ENCODE measurements around the gene SH3RF2.
A peak's percentile ranks its signal among the peaks of the same experiment; 100 is the strongest.

Gene SH3RF2

GRCh38 chr5:145921211-145921610, 15.2 kb upstream of the SH3RF2 start:
- H3K27me3 ChIP-seq (ENCODE audit: control insufficient read depth, insufficient read depth, low read length): no peaks in the 10 kb centered on the region
- peaks cover 28% of the 10 kb centered on the region for H3K4me1 ChIP-seq (ENCODE audit: control insufficient read depth, insufficient read depth, low read length)
- no peak overlapping the region for H3K27ac ChIP-seq (ENCODE audit: low read depth, low read length)
- no peaks in the 10 kb centered on the region for H3K9me3 ChIP-seq (ENCODE audit: control insufficient read depth, insufficient read depth, low read length)
- no peaks in the 10 kb centered on the region for H3K36me3 ChIP-seq (ENCODE audit: control insufficient read depth, insufficient read depth, low read length)
- H3K9ac ChIP-seq (ENCODE audit: low read depth, low read length): no peak overlapping the region
- H3K4me3 ChIP-seq (ENCODE audit: low read depth, low read length): no peak overlapping the region

GRCh38 chr5:145922059-145922458, 14.3 kb upstream of the SH3RF2 start:
- H3K27ac ChIP-seq (ENCODE audit: low read depth, low read length): no peak overlapping the region
- H3K4me3 ChIP-seq (ENCODE audit: low read depth, low read length): no peak overlapping the region
- H3K4me1 ChIP-seq (ENCODE audit: control insufficient read depth, insufficient read depth, low read length): peaks cover 28% of the 10 kb centered on the region
- no peaks in the 10 kb centered on the region for H3K9me3 ChIP-seq (ENCODE audit: control insufficient read depth, insufficient read depth, low read length)
- no peaks in the 10 kb centered on the region for H3K27me3 ChIP-seq (ENCODE audit: control insufficient read depth, insufficient read depth, low read length)
- no peak overlapping the region for H3K9ac ChIP-seq (ENCODE audit: low read depth, low read length)
- no peaks in the 10 kb centered on the region for H3K36me3 ChIP-seq (ENCODE audit: control insufficient read depth, insufficient read depth, low read length)

DNA sequence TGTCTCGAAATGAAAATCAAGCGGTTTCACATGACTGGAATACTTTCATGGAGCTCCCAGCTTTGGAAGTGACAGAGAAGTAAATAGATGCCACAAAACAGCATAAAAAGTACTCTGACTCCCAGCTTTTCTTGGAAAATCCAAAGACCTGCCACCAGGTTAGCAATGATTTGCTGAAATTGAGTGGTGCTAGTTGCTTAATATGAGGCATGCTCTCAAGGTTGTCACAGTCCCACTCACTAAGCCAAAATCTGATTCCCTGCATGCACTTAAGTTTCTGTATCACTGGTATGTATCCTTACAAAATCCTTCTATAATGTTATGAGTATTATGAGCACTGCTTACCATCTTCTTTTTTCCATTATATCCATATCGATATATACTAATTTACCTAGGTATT, 13.0 kb upstream of the SH3RF2 start:
- no peaks in the 10 kb centered on the region for H3K36me3 ChIP-seq (ENCODE audit: control insufficient read depth, insufficient read depth, low read length)
- no peak overlapping the region for H3K9ac ChIP-seq (ENCODE audit: low read depth, low read length)
- peaks cover 28% of the 10 kb centered on the region for H3K4me1 ChIP-seq (ENCODE audit: control insufficient read depth, insufficient read depth, low read length)
- H3K27me3 ChIP-seq (ENCODE audit: control insufficient read depth, insufficient read depth, low read length): no peaks in the 10 kb centered on the region
- H3K27ac ChIP-seq (ENCODE audit: low read depth, low read length): no peak overlapping the region
- H3K9me3 ChIP-seq (ENCODE audit: control insufficient read depth, insufficient read depth, low read length): no peaks in the 10 kb centered on the region
- H3K4me3 ChIP-seq (ENCODE audit: low read depth, low read length): no peak overlapping the region

DNA sequence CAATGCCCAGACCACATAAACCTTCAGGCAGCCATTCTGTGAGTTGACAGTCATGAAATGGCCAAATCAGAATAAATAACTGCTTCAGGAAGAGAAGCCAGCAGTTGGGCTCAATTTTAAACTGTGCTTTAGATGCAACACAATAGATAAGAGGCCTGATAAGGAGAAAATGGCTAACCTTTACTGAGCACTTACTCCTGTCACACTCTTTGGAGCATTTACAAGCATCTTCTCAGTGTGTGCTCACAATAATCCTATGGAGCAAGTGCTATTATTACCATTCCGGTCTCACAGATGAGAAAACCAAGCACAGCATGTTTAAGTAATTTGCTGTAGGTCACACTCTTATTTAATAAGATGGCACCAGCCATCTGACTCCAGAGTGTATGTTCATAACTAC, 11.5 kb upstream of the SH3RF2 start:
- Histone ChIP-seq H3K4me1 (ENCODE audit: control insufficient read depth, insufficient read depth, low read length) (peaks cover 18% of the 10 kb centered on the region), H3K27me3 (ENCODE audit: control insufficient read depth, insufficient read depth, low read length) (no peaks in the 10 kb centered on the region), H3K9me3 (ENCODE audit: control insufficient read depth, insufficient read depth, low read length) (no peaks in the 10 kb centered on the region), H3K4me3 (ENCODE audit: low read depth, low read length) (no peak overlapping the region), H3K27ac (ENCODE audit: low read depth, low read length) (peak overlapping the region; percentile 75), H3K36me3 (ENCODE audit: control insufficient read depth, insufficient read depth, low read length) (no peaks in the 10 kb centered on the region), H3K9ac (ENCODE audit: low read depth, low read length) (no peak overlapping the region)

DNA sequence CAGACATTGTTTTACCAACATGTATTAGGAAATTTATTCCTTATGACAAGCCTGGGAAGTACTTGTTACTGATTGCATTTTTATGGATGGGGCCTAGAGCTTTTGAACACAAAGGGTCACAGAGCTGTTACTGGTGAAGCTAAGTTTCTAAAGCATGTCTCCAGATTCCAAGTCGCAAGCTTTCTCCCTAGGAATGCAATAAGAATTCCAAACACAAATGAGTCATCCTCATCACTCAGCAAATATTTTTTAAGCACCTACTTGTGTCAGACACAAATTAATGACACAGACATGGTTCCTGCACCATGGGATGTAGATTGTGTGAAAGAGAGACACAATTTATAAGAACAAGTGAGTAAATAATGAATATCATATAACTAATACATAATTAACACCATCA, 11.0 kb upstream of the SH3RF2 start:
- Histone ChIP-seq H3K4me1 (ENCODE audit: control insufficient read depth, insufficient read depth, low read length) (peaks cover 18% of the 10 kb centered on the region), H3K27ac (ENCODE audit: low read depth, low read length) (peak overlapping the region; percentile 75), H3K9ac (ENCODE audit: low read depth, low read length) (no peak overlapping the region), H3K4me3 (ENCODE audit: low read depth, low read length) (no peak overlapping the region), H3K27me3 (ENCODE audit: control insufficient read depth, insufficient read depth, low read length) (no peaks in the 10 kb centered on the region), H3K9me3 (ENCODE audit: control insufficient read depth, insufficient read depth, low read length) (no peaks in the 10 kb centered on the region), H3K36me3 (ENCODE audit: control insufficient read depth, insufficient read depth, low read length) (no peaks in the 10 kb centered on the region)

GRCh38 chr5:145925803-145926202, 10.6 kb upstream of the SH3RF2 start:
- H3K27ac ChIP-seq (ENCODE audit: low read depth, low read length): peak overlapping the region; percentile 75
- H3K4me3 ChIP-seq (ENCODE audit: low read depth, low read length): no peak overlapping the region
- H3K36me3 ChIP-seq (ENCODE audit: control insufficient read depth, insufficient read depth, low read length): no peaks in the 10 kb centered on the region
- no peaks in the 10 kb centered on the region for H3K9me3 ChIP-seq (ENCODE audit: control insufficient read depth, insufficient read depth, low read length)
- H3K4me1 ChIP-seq (ENCODE audit: control insufficient read depth, insufficient read depth, low read length): peaks cover 18% of the 10 kb centered on the region
- no peak overlapping the region for H3K9ac ChIP-seq (ENCODE audit: low read depth, low read length)
- H3K27me3 ChIP-seq (ENCODE audit: control insufficient read depth, insufficient read depth, low read length): no peaks in the 10 kb centered on the region

- Histone ChIP-seq H3K27me3 (ENCODE audit: control insufficient read depth, insufficient read depth, low read length) (no peaks in the 10 kb centered on the region), H3K9ac (ENCODE audit: low read depth, low read length) (no peak overlapping the region), H3K4me1 (ENCODE audit: control insufficient read depth, insufficient read depth, low read length) (peaks cover 9% of the 10 kb centered on the region), H3K4me3 (ENCODE audit: low read depth, low read length) (no peak overlapping the region), H3K27ac (ENCODE audit: low read depth, low read length) (no peak overlapping the region), H3K36me3 (ENCODE audit: control insufficient read depth, insufficient read depth, low read length) (no peaks in the 10 kb centered on the region), H3K9me3 (ENCODE audit: control insufficient read depth, insufficient read depth, low read length) (no peaks in the 10 kb centered on the region)
Measured at GRCh38 chr5:145931718-145932117, 4.7 kb upstream of the SH3RF2 start.

DNA sequence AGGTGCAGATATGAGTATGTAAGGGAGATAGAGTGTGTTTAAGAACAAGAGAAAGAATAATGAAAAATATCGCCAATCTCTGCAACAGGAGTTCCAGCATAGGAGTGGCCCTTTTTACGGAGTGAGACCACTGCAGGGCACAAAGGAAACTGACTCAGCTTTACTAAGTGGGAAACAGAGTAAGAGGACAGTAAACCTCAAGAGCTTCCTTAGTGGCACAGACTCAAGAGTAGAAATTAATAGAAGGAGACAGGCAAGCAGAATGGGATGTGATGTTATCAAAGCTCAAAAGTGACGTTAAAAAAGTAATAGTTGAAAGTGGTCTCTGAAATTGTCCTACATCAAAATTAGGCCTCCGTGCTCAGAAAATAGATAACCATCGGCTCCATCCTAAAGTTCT, 2.1 kb upstream of the SH3RF2 start:
- H3K36me3 ChIP-seq (ENCODE audit: control insufficient read depth, insufficient read depth, low read length): no peaks in the 10 kb centered on the region
- H3K27me3 ChIP-seq (ENCODE audit: control insufficient read depth, insufficient read depth, low read length): peaks cover 11% of the 10 kb centered on the region; the same call in 1 of the 2 replicates
- no peak overlapping the region for H3K4me3 ChIP-seq (ENCODE audit: low read depth, low read length)
- H3K4me1 ChIP-seq (ENCODE audit: control insufficient read depth, insufficient read depth, low read length): peaks cover 32% of the 10 kb centered on the region
- H3K9me3 ChIP-seq (ENCODE audit: control insufficient read depth, insufficient read depth, low read length): no peaks in the 10 kb centered on the region
- H3K9ac ChIP-seq (ENCODE audit: low read depth, low read length): no peak overlapping the region
- H3K27ac ChIP-seq (ENCODE audit: low read depth, low read length): no peak overlapping the region

DNA sequence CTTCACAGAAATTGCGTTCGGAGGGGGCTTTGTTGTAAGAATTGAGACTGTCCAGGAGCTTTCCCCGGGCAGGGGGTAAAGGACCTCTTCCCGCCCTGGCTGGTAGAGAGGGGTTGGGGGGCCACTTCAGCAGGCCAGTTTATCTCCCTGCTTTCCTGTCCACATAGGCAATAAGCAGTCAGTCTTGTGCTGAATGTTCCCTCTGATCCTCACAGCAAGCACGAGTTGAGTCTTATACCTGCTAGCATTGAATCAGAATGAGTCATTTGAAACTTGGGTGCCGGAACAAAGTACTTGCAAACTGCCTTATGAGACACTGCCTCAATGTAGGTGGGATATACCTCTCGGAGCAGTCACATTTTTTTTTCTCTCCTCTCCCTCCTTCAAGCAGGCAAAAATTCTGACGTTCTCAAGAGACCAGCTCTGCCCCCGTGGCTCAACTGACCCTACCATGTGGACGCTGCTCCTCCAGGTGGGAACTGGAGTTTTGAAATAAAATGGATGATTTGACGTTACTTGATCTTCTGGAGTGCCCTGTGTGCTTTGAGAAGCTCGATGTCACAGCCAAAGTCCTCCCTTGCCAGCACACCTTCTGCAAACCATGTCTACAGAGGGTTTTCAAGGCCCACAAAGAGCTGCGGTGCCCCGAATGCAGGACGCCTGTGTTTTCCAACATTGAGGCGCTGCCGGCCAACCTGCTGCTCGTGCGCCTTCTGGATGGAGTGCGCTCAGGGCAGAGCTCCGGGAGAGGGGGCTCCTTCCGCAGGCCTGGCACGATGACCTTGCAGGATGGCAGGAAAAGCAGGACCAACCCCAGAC, 1.3 kb downstream of the SH3RF2 start:
- Histone ChIP-seq H3K9me3 (ENCODE audit: control insufficient read depth, insufficient read depth, low read length) (no peaks in the 10 kb centered on the region), H3K36me3 (ENCODE audit: control insufficient read depth, insufficient read depth, low read length) (no peaks in the 10 kb centered on the region), H3K27ac (ENCODE audit: low read depth, low read length) (peak overlapping the region; percentile 88), H3K9ac (ENCODE audit: low read depth, low read length) (peak overlapping the region; percentile 34; the same call in 1 of the 2 replicates), H3K4me3 (ENCODE audit: low read depth, low read length) (peak overlapping the region; percentile 61; the same call in 1 of the 2 replicates), H3K4me1 (ENCODE audit: control insufficient read depth, insufficient read depth, low read length) (peaks cover 36% of the 10 kb centered on the region), H3K27me3 (ENCODE audit: control insufficient read depth, insufficient read depth, low read length) (peaks cover 11% of the 10 kb centered on the region; the same call in 1 of the 2 replicates)

DNA sequence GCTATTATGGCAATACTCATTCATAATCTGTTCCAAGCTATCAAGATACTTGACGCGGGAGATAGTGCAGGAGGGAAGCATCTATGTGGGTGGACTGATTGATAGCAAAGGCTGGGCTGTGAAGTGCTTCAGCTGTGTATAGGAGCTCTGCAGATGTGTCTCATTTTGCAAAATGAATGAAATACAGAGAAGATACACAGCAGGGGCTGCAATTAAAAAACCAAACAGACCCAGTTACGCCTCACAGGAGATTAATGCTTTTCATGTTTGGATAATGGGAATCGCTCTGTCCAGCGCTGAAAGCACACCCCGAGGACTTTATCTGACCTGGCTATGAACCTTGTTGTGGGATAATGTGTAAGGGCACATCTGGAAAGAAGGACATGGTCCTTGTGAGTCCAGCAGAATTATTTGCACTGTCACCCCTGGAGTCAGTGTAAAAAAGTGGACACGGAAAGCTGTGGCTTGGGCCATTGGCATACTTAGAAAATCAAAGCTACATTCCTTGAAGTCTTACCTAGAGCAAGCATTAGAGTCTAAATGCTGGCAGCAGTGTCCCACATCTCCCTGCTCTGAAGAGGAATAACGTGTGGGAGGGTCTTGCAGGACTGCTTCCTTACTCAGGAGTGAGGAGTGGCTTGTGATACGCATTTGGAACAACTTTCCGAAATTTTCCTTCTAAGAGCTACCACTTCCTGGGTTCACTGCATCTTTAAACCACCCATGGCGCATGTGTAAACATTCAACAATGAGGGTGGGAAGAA, 2.6 kb downstream of the SH3RF2 start:
- Histone ChIP-seq H3K9me3 (ENCODE audit: control insufficient read depth, insufficient read depth, low read length) (no peaks in the 10 kb centered on the region), H3K27me3 (ENCODE audit: control insufficient read depth, insufficient read depth, low read length) (peaks cover 11% of the 10 kb centered on the region; the same call in 1 of the 2 replicates), H3K4me3 (ENCODE audit: low read depth, low read length) (no peak overlapping the region), H3K9ac (ENCODE audit: low read depth, low read length) (no peak overlapping the region), H3K36me3 (ENCODE audit: control insufficient read depth, insufficient read depth, low read length) (no peaks in the 10 kb centered on the region), H3K27ac (ENCODE audit: low read depth, low read length) (no peak overlapping the region), H3K4me1 (ENCODE audit: control insufficient read depth, insufficient read depth, low read length) (peaks cover 36% of the 10 kb centered on the region)

DNA sequence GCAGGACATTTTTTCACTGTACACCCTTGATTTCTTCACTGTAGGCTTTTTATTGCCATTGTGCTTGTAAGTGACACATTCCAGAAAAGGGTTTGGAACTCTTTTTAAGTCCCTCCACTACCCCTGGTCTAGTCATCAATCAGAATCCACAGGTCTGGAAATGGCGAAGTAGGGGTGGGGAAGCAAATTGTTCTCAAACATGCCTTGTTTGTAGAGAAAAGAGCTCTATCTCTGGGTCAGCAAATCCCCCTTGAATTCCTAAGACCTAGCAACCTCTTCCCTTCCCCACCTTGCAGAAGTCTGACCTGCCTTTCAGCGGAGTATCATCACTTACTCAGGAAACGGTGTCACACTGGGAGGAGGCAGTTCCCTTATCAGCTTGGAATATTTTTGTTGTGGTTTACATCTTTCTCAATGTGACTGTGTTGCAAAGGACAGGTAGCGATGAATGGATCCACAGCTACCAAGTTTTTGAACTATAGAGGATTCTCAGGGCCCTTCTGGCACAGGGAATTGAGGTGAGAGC, 3.2 kb downstream of the SH3RF2 start:
- peaks cover 11% of the 10 kb centered on the region; the same call in 1 of the 2 replicates for H3K27me3 ChIP-seq (ENCODE audit: control insufficient read depth, insufficient read depth, low read length)
- no peak overlapping the region for H3K4me3 ChIP-seq (ENCODE audit: low read depth, low read length)
- H3K4me1 ChIP-seq (ENCODE audit: control insufficient read depth, insufficient read depth, low read length): peaks cover 36% of the 10 kb centered on the region
- no peak overlapping the region for H3K9ac ChIP-seq (ENCODE audit: low read depth, low read length)
- no peaks in the 10 kb centered on the region for H3K36me3 ChIP-seq (ENCODE audit: control insufficient read depth, insufficient read depth, low read length)
- no peaks in the 10 kb centered on the region for H3K9me3 ChIP-seq (ENCODE audit: control insufficient read depth, insufficient read depth, low read length)
- H3K27ac ChIP-seq (ENCODE audit: low read depth, low read length): no peak overlapping the region

Measured in HUES48 (cell line).